ENCODE results near the gene WNT6. TPM values are rescaled to one million over a fixed set of nuclear protein-coding genes. Genes with fewer than 3 reads are reported as not detected.

The WNT6 gene
- total and polyA plus RNA-seq, 3 experiments from 2014 or later = 0.27 to 0.42 (median 0.39) TPM

GRCh38 chr2:218897394-218898108, 37.9 kb downstream of the WNT6 start:
- Histone ChIP-seq H3K27me3 (ENCODE audit: insufficient read depth, low read length, poor library complexity, severe bottlenecking) (peaks cover 9% of the 10 kb centered on the region), H3K4me3 (ENCODE audit: low read length) (peak overlapping the region; percentile 58), H3K9me3 (ENCODE audit: low read length) (no peaks in the 10 kb centered on the region), H3K27ac (ENCODE audit: low read depth, low read length) (peak overlapping the region; percentile 83), H3K4me1 (ENCODE audit: insufficient read depth, low read length) (peaks cover 57% of the 10 kb centered on the region), H3K36me3 (ENCODE audit: insufficient read depth, low read length) (no peaks in the 10 kb centered on the region)
- ChIA-PET CTCF (interaction anchor here (1.0 to 15.8 kb wide), 18 partner anchors 12 to 238 kb away, joined by 3 to 1010 read pairs (median 5); partner anchors contain the start of genes BCS1L, CDK5R2, TTLL4 and WNT10A), POLR2A (interaction anchor here (0.6 to 8.3 kb wide), 4 partner anchors 16 to 181 kb away, joined by 3 to 130 read pairs (median 28); partner anchors contain the start of gene WNT10A)
- H3K27me3 Mint-ChIP-seq = peaks cover 20 to 26% of the 10 kb centered on the region in 2 donors
- H3K4me1 Mint-ChIP-seq = peaks cover 48 to 56% (median 51%) of the 10 kb centered on the region in 3 donors
- no peak for DNase-seq
- peak overlapping the region; percentile 76 to 99 (median 98) for H3K27ac Mint-ChIP-seq
- no peaks in the 10 kb centered on the region for H3K36me3 Mint-ChIP-seq
- H3K4me3 Mint-ChIP-seq = peak overlapping the region; percentile 72 to 92 (median 81)
- peaks cover 0 to 2% (median 0%) of the 10 kb centered on the region in 5 donors for H3K9me3 Mint-ChIP-seq

DNA sequence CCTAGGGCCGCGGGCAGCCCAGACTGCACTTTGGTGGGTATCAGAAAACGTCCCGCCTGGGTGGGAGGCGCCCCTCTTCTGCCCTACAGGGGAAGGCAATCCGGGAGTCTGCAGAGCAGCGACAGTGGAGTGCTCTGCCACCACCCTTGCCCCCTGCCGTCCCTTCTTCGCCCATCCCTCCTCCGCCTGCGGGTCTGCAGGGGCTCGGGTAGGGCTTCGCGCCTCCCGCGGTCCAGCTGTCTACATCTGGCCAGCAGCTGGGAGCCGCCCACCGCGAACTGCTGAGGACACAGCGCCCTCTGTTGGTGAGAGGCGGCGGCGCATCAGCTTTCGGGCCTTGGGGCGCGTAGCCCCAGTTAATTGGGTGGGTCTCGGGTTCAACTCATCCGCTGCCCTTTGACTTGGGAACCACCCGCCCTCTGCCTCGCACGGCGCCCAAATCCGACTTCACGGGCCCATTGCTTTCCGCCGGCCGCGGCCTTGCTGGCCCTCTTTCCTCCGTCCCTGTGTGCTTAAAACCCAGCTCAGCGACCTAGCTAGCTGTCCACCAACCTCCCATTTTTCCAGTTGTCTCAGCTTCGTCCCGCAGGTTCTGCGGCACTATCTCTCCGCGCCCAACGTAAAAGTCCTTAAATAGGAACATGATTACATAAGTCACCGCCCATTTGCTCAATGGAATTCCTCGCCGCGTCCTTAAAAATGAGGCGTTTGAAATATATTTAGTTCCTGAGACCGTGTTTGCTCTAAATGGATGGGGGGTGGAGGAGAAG, 38.7 kb downstream of the WNT6 start:
- Mint-ChIP-seq H3K27me3 (peaks cover 25 to 26% of the 10 kb centered on the region in 2 donors), H3K36me3 (no peaks in the 10 kb centered on the region), H3K27ac (peak overlapping the region; percentile 77 to 97 (median 94)), H3K4me3 (peak overlapping the region; percentile 72 to 92 (median 81)), H3K4me1 (peaks cover 43 to 50% (median 44%) of the 10 kb centered on the region in 3 donors), H3K9me3 (peaks cover 0 to 2% (median 0%) of the 10 kb centered on the region in 5 donors)
- POLR2A ChIA-PET = interaction anchor here (3.2 to 8.3 kb wide), 2 partner anchors 16 to 22 kb away, joined by 54 to 130 read pairs; partner anchors contain the start of gene WNT10A
- CTCF ChIA-PET = interaction anchor here (1.0 to 15.8 kb wide), 18 partner anchors 11 to 239 kb away, joined by 3 to 1010 read pairs (median 5); partner anchors contain the start of genes BCS1L, CDK5R2, TTLL4 and WNT10A
- H3K27ac ChIP-seq (ENCODE audit: low read depth, low read length) = no peak overlapping the region
- H3K4me3 ChIP-seq (ENCODE audit: low read length) = peak overlapping the region; percentile 58
- peaks cover 54% of the 10 kb centered on the region for H3K4me1 ChIP-seq (ENCODE audit: insufficient read depth, low read length)
- H3K9me3 ChIP-seq (ENCODE audit: low read length) = no peaks in the 10 kb centered on the region
- H3K36me3 ChIP-seq (ENCODE audit: insufficient read depth, low read length) = no peaks in the 10 kb centered on the region
- H3K27me3 ChIP-seq (ENCODE audit: insufficient read depth, low read length, poor library complexity, severe bottlenecking) = peaks cover 9% of the 10 kb centered on the region
- DNase-seq = peak; percentile 69 to 83 (median 74)

- no peak overlapping the region for H3K4me3 ChIP-seq (ENCODE audit: low read length)
- H3K36me3 Mint-ChIP-seq = no peaks in the 10 kb centered on the region
- ChIA-PET CTCF (interaction anchor here (1.2 to 15.8 kb wide), 5 partner anchors 10 to 188 kb away, joined by 3 to 1010 read pairs (median 15); partner anchors contain the start of genes TTLL4 and WNT10A), POLR2A (interaction anchor here (3.2 kb wide), 1 partner anchor 23 kb away, joined by 54 read pairs; no protein-coding TSS in a partner anchor)
- H3K27me3 ChIP-seq (ENCODE audit: insufficient read depth, low read length, poor library complexity, severe bottlenecking) = peaks cover 11% of the 10 kb centered on the region
- H3K4me1 Mint-ChIP-seq = peaks cover 35 to 41% (median 35%) of the 10 kb centered on the region in 3 donors
- peaks cover 19 to 29% of the 10 kb centered on the region in 2 donors for H3K27me3 Mint-ChIP-seq
- no peaks in the 10 kb centered on the region for H3K36me3 ChIP-seq (ENCODE audit: insufficient read depth, low read length)
- no peaks in the 10 kb centered on the region for H3K9me3 ChIP-seq (ENCODE audit: low read length)
- peaks cover 45% of the 10 kb centered on the region for H3K4me1 ChIP-seq (ENCODE audit: insufficient read depth, low read length)
- peaks cover 0 to 2% (median 0%) of the 10 kb centered on the region in 5 donors for H3K9me3 Mint-ChIP-seq
- peak overlapping the region in 1 of 7 donors; percentile 4 for H3K4me3 Mint-ChIP-seq
- no peak for DNase-seq
- H3K27ac ChIP-seq (ENCODE audit: low read depth, low read length) = no peak overlapping the region
- peak overlapping the region in 1 of 8 donors; percentile 87 for H3K27ac Mint-ChIP-seq
These were observed 39.5 kb downstream of the WNT6 start for GRCh38 chr2:218899147-218899546.

DNA sequence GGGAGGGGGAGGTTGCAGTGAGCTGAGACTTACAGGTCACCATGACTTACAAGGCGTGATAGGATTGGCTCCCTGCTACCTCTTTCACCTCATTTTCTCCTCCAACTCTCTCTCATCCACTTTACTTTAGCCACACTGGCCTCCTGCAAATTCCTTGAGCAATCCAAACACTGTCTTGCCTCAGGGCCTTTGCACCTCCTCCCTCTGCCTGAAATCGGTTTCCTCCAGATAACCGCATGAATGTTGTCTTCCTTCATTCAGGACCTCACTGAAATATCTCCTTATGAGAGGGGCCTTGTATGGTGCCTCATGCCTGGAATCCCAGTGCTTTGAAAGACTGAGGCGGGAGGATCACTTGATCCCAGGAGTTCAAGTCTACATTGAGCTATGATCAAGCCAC, 42.8 kb downstream of the WNT6 start:
- Mint-ChIP-seq H3K9me3 (no peaks in the 10 kb centered on the region), H3K27me3 (peaks cover 25 to 55% of the 10 kb centered on the region in 2 donors), H3K4me3 (peak overlapping the region in 2 of 7 donors; percentile 30 to 32), H3K4me1 (peaks cover 9 to 12% (median 10%) of the 10 kb centered on the region in 3 donors), H3K36me3 (no peaks in the 10 kb centered on the region), H3K27ac (peak overlapping the region in 1 of 8 donors; percentile 24)
- H3K4me1 ChIP-seq (ENCODE audit: insufficient read depth, low read length) = peaks cover 13% of the 10 kb centered on the region
- no peak for DNase-seq
- ChIA-PET POLR2A (interaction anchor here (0.5 kb wide), 1 partner anchor 320 kb away, joined by 3 read pairs; no protein-coding TSS in a partner anchor), CTCF (interaction anchor here (15.8 kb wide), 1 partner anchor 24 kb away, joined by 1010 read pairs; the partner anchor contains the start of gene WNT10A)
- peaks cover 20% of the 10 kb centered on the region for H3K27me3 ChIP-seq (ENCODE audit: insufficient read depth, low read length, poor library complexity, severe bottlenecking)
- H3K36me3 ChIP-seq (ENCODE audit: insufficient read depth, low read length) = no peaks in the 10 kb centered on the region
- H3K27ac ChIP-seq (ENCODE audit: low read depth, low read length) = no peak overlapping the region
- H3K4me3 ChIP-seq (ENCODE audit: low read length) = no peak overlapping the region
- no peaks in the 10 kb centered on the region for H3K9me3 ChIP-seq (ENCODE audit: low read length)

- Histone ChIP-seq H3K4me3 (ENCODE audit: low read length) (no peak overlapping the region), H3K27me3 (ENCODE audit: insufficient read depth, low read length, poor library complexity, severe bottlenecking) (peaks cover 20% of the 10 kb centered on the region), H3K9me3 (ENCODE audit: low read length) (no peaks in the 10 kb centered on the region), H3K27ac (ENCODE audit: low read depth, low read length) (no peak overlapping the region), H3K36me3 (ENCODE audit: insufficient read depth, low read length) (no peaks in the 10 kb centered on the region), H3K4me1 (ENCODE audit: insufficient read depth, low read length) (peaks cover 9% of the 10 kb centered on the region)
- Mint-ChIP-seq H3K27ac (no peak overlapping the region), H3K9me3 (no peaks in the 10 kb centered on the region), H3K4me3 (no peak overlapping the region), H3K27me3 (peaks cover 21 to 55% of the 10 kb centered on the region in 2 donors), H3K36me3 (no peaks in the 10 kb centered on the region), H3K4me1 (peaks cover 5 to 12% (median 12%) of the 10 kb centered on the region in 3 donors)
- ChIA-PET POLR2A (no interaction called here), CTCF (interaction anchor here (1.1 to 15.8 kb wide), 2 partner anchors 25 to 57 kb away, joined by 4 to 1010 read pairs; partner anchors contain the start of gene WNT10A)
- DNase-seq = no peak
These were observed 44.6 kb downstream of the WNT6 start for GRCh38 chr2:218904176-218904575.

DNA sequence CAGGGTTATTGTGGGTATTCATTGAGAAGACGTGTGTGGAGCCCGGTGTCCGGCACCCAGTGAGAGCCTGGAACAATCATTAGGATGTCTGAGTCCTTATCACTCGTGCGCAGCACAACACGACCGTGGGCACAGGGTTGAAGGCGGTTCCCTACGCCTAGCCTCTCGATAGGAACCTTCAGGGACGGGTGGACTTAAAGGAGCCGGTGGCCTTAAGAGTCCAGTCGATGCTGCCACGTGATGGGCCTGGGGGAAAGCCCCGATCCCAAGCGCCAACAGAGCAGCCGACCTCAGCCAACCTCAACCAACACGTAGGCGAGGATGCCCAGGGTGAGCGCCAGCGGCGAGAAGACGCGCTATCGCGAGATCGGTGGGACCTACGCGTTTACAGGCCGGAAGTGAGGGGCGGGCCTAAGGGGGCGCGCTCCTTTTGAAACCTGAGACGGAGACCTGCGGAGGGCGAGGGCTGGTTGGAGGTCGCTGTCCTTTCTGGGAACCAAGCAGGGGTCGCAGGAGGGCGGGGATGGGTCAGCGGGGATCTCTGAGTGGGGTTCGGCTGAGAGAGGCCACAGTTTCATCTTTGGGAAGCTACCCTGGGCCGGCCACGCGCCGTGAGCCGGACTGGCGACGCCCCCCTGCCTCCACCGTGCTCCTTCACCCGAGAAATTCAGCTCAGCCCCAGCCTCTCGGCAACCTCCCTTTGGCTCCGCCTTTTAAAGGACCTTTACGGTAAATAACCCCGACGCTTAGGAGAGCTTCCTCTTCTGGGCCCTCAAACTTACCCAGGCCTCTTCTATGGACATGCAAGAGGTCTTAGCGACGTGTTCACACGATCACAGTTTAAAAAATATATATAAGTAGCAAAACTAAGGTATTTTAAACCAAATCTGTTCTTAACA, 49.4 kb downstream of the WNT6 start:
- POLR2A ChIA-PET = no interaction called here
- H3K27me3 ChIP-seq (ENCODE audit: insufficient read depth, low read length, poor library complexity, severe bottlenecking) = peaks cover 10% of the 10 kb centered on the region
- H3K4me3 Mint-ChIP-seq = peak overlapping the region; percentile 73 to 93 (median 85)
- H3K27me3 Mint-ChIP-seq = peaks cover 10 to 28% of the 10 kb centered on the region in 2 donors
- CTCF ChIA-PET = interaction anchor here (1.8 to 6.9 kb wide), 4 partner anchors 11 to 39 kb away, joined by 5 to 54 read pairs (median 19); no protein-coding TSS in a partner anchor
- no peaks in the 10 kb centered on the region for H3K9me3 ChIP-seq (ENCODE audit: low read length)
- H3K4me1 Mint-ChIP-seq = peaks cover 7 to 16% (median 15%) of the 10 kb centered on the region in 3 donors
- no peaks in the 10 kb centered on the region for H3K36me3 Mint-ChIP-seq
- H3K27ac Mint-ChIP-seq = peak overlapping the region in 7 of 8 donors; percentile 62 to 92 (median 76)
- no peaks in the 10 kb centered on the region for H3K9me3 Mint-ChIP-seq
- peaks cover 14% of the 10 kb centered on the region for H3K4me1 ChIP-seq (ENCODE audit: insufficient read depth, low read length)
- peak overlapping the region; percentile 94 for H3K4me3 ChIP-seq (ENCODE audit: low read length)
- H3K27ac ChIP-seq (ENCODE audit: low read depth, low read length) = peak overlapping the region; percentile 38
- H3K36me3 ChIP-seq (ENCODE audit: insufficient read depth, low read length) = no peaks in the 10 kb centered on the region
- DNase-seq = peak; percentile 83 to 93 (median 85)

GRCh38 chr2:218910741-218911140, 51.1 kb downstream of the WNT6 start:
- peaks cover 14% of the 10 kb centered on the region for H3K4me1 ChIP-seq (ENCODE audit: insufficient read depth, low read length)
- H3K27ac ChIP-seq (ENCODE audit: low read depth, low read length) = no peak overlapping the region
- no peak overlapping the region for H3K27ac Mint-ChIP-seq
- DNase-seq = no peak
- no peaks in the 10 kb centered on the region for H3K27me3 ChIP-seq (ENCODE audit: insufficient read depth, low read length, poor library complexity, severe bottlenecking)
- ChIA-PET POLR2A (no interaction called here), CTCF (interaction anchor here (2.7 to 6.9 kb wide), 2 partner anchors 13 to 34 kb away, joined by 16 to 54 read pairs; no protein-coding TSS in a partner anchor)
- no peaks in the 10 kb centered on the region for H3K9me3 ChIP-seq (ENCODE audit: low read length)
- H3K36me3 Mint-ChIP-seq = no peaks in the 10 kb centered on the region
- no peaks in the 10 kb centered on the region for H3K36me3 ChIP-seq (ENCODE audit: insufficient read depth, low read length)
- H3K4me1 Mint-ChIP-seq = peaks cover 7 to 16% (median 15%) of the 10 kb centered on the region in 3 donors
- no peak overlapping the region for H3K4me3 ChIP-seq (ENCODE audit: low read length)
- no peak overlapping the region for H3K4me3 Mint-ChIP-seq
- no peaks in the 10 kb centered on the region for H3K9me3 Mint-ChIP-seq
- H3K27me3 Mint-ChIP-seq = peaks cover 3 to 23% of the 10 kb centered on the region in 2 donors
